ENCODE results near the gene PKNOX2.

PKNOX2 gene

DNA sequence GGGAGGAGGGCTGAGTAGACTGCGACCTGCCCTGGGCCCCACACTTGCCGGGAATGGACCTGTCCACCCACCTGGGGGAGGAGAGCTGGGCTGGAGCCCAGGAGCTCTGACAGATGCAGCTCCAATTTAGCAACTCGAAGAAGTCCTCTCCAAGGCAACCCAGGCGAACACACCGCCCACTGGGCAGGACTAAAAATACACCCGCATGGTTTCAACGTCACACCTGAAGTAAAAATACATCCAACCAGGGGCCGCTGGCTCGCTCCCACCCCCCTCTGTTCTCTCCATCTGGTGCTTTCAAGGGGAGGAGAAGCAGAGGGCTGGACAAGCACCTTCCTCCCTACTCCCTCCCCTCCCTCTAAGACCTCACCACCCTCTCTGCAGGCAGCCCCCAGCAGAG, 211.6 kb downstream of the PKNOX2 start:
- no peak for DNase-seq (ENCODE audit: low read depth in 2 of 2, low spot score in 1 of 2)

DNA sequence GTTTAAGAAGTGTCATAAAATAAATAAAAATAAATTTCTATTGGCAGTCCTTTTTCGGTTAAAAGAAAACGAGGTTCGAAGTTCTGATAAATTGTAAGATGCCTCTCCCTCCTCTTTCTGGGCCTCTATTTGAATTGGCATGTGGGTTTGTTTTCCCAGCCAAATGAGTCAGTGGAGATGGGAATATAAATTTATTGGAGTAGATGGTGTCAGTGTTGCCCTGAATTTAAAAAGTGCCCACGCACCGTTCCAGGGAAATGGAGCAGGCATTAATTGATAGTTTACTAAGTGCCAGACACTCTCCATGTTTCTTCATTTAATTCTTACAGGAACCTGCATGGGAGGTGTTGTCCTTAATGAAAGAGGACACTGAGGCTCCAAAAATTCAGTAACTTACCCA, 212.3 kb downstream of the PKNOX2 start:
- DNase-seq (ENCODE audit: low read depth in 2 of 2, low spot score in 1 of 2), result no peak

DNA sequence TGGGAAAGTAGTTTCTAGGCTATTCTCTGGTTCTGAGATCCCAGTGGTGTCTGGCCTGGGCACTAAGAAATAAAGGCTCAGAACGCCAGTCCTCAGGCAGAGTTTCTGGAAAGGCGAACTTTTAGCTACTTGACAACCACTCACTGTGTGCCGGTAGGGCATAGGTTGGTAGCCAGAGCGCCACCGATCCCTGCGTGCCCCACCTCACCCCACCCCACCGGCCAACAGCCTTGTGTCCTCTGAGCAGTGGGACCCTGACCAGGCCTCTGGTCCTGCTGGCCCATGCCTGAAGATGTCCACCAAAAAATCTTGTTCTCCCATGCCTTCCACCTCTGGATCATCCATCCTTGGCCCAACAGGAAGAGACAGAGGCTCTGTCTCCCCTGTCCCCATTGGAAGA, 213.5 kb downstream of the PKNOX2 start:
- no peak for DNase-seq (ENCODE audit: low read depth in 2 of 2, low spot score in 1 of 2)

DNA sequence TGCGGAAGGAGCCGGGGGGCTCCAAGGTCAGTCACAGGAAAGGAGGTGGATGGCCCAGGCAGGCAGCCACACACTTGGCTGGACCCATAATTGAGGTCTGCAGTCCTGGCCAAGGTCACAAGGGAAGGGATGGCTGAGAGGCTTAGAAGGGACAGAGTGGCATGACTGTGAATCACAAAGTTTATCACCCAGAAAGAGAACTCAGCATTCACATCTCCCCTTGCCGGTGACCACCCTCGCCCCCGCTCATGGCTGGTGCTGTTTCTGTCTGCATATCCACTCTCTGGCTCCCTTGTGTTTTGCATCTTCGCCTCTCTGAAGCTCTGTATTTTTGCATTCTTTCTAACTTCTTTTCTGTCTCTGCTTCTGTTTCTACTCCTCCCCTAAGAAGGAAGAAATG, 214.0 kb downstream of the PKNOX2 start:
- DNase-seq (ENCODE audit: low read depth in 2 of 2, low spot score in 1 of 2), result no peak

DNA sequence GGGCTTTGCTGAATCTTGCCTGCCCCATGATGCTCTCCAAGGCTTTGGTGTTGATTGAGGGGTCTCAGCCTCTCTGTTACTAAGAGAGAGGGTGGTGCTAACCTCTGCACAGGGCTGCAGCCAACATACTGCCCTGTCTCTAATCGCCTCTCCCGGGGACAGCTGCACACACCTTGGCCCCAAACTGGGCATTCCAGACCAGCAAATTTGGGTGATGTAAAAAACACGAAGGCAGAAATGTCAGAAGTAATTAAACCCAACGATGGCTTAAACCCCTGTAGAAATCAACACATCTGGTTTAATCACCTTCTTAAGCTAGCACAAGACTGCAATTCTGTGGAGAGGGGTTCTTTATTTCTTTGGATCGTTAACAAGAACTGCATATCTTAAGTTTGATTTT, 215.0 kb downstream of the PKNOX2 start:
- DNase-seq (ENCODE audit: low read depth in 2 of 2, low spot score in 1 of 2), result no peak

DNA sequence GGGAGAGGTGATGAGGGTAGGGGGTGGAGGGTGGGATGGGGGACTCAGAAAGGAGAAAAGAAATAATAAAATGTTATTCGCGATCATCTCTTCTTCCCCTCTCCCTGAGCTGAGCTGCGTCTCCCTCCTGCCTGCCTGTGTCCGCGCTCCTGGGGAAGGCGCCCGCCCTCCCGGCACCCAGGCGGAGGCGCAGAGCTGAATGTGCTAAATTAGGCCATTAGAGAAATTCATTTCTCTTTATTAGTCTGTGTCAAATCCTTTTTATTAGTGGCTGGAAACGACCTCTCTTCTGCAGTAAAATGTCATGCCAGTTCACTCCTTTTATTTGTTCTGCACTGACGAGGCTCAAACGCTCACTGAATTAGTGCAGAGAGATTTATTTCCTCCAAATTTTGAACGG, 215.4 kb downstream of the PKNOX2 start:
- DNase-seq (ENCODE audit: low read depth in 2 of 2, low spot score in 1 of 2), result no peak

DNA sequence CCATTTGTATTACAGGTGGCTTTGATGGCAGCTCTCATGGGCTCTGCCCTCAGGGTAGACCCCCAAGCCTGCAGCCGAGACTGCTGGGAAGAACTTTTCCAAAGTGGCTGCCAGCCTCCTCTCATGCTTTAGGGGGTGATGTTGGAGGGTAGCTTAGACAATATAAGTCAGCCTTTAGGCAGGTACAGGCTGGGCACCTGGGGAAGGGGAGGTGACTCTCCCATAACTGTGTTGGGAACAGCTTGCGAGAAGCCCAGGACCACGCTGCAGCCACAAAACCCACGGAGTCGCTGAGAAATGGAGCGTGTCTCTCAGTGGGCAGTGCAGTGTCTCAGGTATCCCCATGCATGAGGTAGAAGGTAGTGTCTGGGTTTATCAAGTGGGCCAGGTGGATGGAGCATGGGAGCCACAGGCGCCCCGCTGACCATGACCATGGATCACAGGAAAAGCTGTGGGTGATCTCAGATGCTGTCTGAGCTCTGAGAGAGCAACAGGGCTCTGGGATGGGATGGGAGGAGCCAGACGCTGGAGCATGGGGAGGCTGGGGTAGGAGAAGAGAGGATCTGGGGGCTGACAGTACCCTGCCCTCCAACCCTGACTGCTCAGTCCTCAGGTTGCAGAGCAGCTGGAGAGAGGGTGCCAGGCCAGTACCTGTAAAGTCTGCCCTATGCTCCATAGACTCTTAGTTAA, 216.3 kb downstream of the PKNOX2 start:
- DNase-seq (ENCODE audit: low read depth in 2 of 2, low spot score in 1 of 2), result no peak

DNA sequence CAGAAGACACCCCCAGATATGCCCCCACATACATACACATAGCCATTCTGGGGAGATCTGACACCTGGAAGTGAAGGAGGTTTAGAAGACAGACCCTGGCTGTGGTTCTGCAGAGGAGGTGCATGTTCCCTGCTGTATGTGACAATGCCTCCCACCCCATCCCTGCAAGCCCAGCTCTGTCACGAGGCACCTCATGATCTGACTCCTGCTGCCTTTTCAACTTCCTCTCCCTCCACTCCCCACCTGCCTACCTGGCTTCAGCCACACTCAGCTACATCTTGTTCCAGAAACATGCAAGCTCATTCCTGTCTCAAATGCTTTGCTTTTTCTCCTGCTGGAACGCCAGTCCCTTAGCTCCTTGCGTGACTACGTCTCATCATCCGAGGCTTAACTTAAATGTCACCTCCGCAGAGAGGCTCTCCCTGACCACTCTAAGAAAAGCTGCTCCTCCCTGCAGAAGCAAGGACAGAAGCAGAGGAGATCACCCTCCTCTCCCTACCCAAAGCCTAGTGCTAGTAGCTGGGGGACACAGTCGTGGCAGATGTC, 217.0 kb downstream of the PKNOX2 start:
- no peak for DNase-seq (ENCODE audit: low read depth in 2 of 2, low spot score in 1 of 2)

DNA sequence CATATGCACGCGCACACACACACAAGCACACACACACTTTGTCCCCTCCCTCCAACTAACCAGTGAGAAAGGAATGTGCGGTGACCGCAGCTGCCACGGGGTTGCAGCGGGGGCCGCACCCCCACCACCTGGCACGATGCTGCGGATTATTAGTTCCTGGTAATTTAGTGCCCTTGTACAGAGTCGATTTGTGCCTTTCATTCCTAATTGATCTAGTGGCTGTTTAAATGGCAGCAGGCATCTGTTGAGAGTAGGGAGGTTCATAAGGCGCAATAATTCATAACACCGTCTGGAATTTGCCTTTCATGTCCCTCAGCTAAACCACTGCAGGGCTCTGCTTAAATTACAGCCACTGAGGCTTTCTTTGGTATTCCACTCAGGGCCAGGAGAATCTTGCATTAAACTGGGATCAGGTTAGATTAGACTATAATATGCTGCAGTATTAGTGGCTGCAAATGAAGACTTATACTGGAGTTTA, 217.8 kb downstream of the PKNOX2 start:
- DNase-seq (ENCODE audit: low read depth in 2 of 2, low spot score in 1 of 2), result no peak

DNA sequence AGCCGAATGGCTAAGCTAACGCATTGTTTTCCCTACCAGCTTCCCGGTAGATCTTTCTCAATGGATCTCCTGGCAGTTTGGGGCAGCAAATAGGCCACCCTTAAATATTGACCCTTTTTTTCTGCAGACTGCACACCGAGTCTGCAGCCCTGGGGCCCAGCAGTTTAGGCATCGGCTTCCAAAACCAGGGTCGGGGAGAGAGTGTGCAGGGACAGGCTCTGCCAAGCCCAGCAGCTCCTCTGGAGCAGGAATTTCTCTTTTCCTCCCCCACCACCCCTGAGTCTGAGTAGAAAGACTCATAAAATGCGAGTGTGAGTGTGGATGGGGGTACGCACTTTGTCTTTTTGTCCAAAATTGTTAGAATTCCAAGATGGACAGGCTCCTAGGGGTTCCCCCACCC, 218.3 kb downstream of the PKNOX2 start:
- DNase-seq (ENCODE audit: low read depth in 2 of 2, low spot score in 1 of 2), result no peak

DNA sequence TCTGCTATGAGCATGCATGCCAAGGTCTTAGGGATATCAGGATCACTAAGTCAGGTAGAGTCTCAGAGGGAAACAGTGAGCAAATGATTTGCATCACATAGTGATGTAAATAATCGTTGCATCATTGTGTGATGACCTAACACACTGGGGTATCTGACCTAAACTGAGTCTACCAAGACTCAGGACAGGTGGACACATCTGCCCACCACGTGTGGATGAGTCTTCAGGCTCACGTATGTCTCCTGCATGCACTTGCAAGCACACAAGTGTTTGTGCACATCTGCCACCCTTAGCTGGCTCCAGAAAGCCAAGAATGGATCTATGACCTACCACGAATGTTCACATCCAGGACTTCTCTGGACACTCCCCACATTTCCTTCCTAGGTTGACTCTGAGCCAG, 220.3 kb downstream of the PKNOX2 start:
- no peak for DNase-seq (ENCODE audit: low read depth in 2 of 2, low spot score in 1 of 2)

DNA sequence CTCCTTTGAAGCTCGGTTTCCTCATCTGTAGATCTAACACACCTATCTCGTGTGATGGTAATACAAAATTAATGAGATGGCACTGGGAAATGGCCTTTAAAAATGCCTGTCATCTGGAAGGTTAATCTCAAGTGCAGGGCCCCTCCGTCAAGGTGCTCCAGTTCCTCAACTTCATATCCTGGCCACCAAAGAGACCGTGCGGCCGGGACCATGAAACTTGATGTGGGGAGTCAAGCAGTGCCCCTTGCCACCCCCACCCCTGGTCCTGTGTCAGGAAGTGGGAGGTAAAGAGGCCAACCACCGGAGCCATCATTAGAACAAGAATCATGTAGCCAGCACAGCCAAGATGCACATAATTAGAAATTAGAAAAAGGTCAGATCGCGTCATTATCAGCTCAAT, 223.3 kb downstream of the PKNOX2 start:
- DNase-seq (ENCODE audit: low read depth in 2 of 2, low spot score in 1 of 2), result no peak

DNA sequence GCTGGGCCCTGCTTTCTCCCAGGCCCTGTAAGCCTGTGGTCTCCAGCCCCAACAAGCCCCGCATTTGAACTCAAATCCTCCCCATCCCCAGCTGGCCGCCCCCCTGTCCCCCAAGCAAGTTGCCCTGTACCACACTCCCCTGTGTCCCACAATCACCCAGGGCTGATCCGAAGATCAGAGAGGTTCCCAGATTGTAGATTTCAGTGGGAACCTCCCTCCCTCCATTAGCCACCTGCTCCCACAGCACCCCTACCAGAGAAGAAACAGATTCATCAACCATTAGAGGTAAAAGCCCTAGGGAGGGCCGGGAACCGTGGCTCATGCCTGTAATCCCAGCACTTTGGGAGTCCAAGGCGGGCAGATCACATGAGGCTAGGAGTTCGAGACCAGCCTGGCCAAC, 224.1 kb downstream of the PKNOX2 start:
- no peak for DNase-seq (ENCODE audit: low read depth in 2 of 2, low spot score in 1 of 2)

DNA sequence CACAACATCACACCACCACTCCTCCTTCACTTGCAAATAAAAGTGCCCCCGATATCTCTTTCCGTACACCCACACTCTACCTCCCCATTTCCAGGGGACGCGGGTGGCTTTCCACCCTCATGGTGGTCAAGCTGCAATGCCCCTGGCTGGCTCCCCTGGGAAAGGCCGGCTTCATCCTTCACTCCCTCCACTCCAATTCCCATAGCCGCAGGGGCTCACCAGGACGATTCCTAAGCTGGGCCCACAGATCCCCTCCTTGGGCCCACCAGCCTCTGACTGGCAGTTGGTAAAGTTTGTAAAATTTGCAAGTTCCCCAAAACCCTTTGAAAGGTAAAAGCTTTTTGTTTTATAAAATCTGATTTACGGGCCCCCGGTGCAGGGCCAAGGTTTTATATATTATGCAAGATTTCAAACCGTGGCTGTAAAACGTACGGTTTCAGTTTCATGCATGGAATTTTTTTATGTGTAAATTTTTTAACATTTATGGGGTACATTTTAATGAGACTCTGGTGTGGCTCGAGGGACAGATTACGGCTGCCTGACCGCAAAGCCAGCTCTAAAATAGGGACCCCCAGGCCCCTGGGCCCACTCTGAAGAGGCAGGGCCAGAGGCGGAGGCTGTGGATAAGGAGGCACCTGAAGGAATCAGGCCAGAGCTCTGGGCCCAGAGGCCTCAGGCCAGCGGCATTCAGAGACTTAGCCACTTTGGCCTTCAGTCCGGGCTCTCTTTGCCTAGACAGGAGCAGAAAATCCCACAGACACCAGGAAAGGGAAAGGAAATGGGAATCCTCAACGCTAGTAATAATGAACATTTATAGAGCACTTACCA, 225.0 kb downstream of the PKNOX2 start:
- DNase-seq (ENCODE audit: low read depth in 2 of 2, low spot score in 1 of 2), result no peak

DNA sequence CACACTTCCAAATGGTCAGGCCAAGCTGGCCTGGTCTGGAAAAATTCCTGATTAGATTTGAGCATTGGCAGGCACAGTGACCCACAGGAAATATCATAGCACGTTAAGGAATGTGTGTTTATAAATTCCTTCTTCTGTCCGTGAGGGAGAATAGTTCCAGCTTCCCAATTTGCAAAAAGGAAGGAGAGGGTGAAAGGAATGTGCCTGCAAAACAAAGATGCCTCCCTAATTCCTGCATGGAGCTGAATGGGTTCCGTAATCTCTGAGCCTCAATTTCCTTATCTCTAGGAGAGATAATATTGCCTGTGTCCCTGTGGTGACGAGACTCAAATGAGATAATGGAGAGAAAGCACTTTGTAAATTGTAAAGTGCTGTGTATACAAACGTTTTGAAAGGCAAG, 226.4 kb downstream of the PKNOX2 start:
- no peak for DNase-seq (ENCODE audit: low read depth in 2 of 2, low spot score in 1 of 2)

DNA sequence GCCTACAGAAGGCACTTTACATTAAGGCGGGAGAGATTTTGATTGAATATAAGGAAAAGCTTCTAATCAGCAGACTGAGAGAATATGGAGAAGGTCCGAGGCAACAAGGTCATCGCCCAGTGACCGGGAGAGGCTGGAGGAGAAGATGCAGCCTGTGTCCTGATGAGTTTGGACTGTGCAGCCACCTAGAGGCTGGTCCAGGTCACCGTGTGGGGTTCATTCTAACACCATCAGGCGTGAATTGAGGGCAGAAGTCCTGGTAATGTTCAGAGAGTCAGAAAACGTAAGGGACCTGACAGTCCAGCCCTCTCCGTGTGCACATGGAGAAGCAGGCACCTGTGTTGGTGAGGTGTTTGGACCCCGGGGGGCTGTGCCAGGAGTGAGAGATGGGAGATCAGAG, 228.8 kb downstream of the PKNOX2 start:
- no peak for DNase-seq (ENCODE audit: low read depth in 2 of 2, low spot score in 1 of 2)

DNA sequence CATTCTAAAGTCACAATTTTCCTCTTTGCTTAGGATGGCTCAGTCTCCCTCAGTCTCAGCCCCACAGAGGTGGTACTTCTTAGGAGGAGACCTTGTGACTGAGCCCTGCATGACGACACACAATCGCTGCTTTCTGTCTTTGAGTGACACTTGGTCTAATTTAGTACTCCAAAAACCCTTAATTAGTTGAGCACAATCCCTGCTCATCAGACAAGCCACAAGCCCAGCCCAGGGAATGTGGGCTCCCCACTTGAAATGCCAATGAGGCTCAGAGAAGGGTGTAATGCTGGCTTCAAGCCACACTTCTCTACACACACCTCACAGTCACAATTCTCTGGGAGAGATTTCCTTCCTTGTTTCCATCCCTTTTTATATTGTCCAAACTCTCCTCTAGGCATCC, 229.7 kb downstream of the PKNOX2 start:
- no peak for DNase-seq (ENCODE audit: low read depth in 2 of 2, low spot score in 1 of 2)

DNA sequence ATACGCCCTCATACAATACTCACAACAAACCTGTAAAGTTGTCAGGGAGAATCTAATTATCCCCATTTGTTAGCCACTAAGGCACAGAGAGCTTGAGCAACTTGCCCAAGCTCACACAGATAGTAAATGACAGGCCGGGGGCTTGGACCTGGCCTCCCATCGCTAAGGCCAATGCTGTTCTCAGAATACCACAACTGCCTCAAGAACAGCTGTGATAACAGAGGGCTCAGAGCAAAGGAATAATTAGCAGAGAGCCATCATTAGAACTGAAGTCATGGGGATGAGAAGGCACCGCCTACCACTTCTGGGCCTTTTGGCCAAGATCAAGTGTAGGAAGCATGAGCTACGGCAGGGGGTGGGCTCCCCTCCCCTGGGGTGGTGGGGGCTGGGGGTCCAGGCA, 232.9 kb downstream of the PKNOX2 start:
- DNase-seq (ENCODE audit: low read depth in 2 of 2, low spot score in 1 of 2), result no peak

DNA sequence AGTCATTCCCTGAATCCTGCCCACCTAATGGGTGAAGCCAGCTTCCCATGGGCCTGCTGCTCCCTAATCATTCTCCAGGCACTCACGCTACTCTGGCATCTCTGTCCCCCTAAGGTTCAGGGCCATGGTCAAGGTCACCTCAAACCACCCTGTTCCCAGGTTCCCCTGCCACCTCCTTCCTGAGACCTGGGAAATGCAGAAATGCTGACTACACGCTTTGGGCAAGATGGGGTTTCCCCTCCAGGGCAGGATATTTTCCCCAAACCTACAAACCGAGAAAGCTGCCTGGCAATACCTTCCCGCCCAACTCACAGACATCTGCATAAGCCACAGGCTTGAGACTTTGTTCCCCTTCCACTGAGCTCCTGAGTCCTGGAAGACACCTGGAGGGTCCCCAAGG, 233.9 kb downstream of the PKNOX2 start:
- DNase-seq (ENCODE audit: low read depth in 2 of 2, low spot score in 1 of 2), result no peak

DNA sequence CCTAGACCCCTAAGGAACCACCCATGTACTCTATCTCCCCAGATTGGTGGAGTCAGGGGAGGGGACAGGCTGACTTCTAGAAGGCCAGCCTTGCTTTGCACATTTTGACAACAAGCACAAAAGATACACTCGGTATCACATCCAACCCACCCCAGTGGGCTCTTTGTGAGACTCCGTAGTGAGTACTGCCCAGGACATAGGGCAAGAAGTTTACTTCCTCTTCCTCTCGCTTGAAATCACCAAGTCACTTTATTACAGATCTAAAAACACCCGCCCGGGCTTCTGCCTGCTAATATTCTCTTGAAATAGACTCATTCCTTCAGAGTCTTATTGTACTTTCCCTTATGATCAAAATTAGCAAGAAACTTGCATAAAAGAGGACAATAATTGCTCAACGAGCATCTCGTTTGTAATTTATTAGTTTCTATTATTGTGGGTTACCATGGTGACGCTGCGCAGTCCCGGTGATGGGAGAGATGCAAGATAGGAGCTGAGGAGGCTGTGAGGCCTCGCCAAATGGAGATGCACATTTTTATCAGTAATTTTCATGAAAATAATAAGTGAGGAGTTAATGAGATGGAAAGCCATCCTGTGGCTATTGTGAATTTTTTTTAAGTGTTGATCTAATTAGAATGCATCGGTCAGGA, 234.6 kb downstream of the PKNOX2 start:
- DNase-seq (ENCODE audit: low read depth in 2 of 2, low spot score in 1 of 2), result no peak

DNA sequence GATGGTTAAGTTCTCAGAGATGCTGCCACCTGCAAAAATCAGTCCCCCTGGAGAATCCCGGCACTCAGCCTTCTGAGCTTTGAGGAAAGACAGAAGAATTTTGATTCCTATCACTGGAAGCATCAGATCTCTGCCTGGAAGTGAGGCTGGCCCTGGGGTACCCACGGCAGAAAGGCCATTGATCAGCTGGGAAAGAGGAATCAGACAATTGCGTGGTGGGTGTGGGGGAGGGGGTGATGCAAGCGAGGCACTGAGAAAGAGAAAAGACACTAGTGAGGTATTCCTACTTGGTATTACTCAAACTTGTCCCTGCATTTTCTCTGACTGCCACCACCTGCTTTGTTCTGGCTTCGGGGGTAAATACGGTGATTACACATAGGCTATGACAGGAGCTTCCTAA, 235.4 kb downstream of the PKNOX2 start:
- no peak for DNase-seq (ENCODE audit: low read depth in 2 of 2, low spot score in 1 of 2)

DNA sequence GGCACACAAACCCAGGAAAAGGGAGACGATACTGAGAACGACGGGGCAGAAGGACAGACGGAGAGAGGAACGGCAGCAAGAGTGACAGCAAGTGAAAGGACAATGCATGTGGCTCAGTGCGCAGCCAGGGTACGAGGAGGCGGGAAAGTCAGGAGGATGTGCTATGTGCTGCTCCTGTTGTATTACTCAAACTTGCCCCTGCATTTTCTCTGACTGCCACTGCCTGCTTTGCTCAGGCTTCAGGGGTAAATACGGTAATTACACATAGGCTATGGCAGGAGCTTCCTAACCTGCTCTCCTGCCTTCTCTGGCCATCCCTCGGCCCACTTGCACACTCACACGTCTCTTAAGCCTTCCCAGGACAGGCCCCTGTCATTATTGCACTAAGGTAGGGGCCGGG, 236.7 kb downstream of the PKNOX2 start:
- no peak for DNase-seq (ENCODE audit: low read depth in 2 of 2, low spot score in 1 of 2)

All from stimulated activated CD8-positive, alpha-beta memory T cell treated with anti-CD3 and anti-CD28 coated beads, Interleukin-4, amount 100 ng/mL, for 4 hours (primary cell).